ENCODE results near the gene CNOT10. TPM values are rescaled to one million over a fixed set of nuclear protein-coding genes. Genes with fewer than 3 reads are reported as not detected.
A peak's percentile ranks its signal among the peaks of the same experiment; 100 is the strongest.

Gene CNOT10
- polyA plus RNA-seq, 1 of the 3 experiments (the other 2 are of a cell fraction): 23.5 TPM

GRCh38 chr3:32725721-32726120 is 40.7 kb downstream of the CNOT10 start (continued):
- TF ChIP-seq, protein P1, sequence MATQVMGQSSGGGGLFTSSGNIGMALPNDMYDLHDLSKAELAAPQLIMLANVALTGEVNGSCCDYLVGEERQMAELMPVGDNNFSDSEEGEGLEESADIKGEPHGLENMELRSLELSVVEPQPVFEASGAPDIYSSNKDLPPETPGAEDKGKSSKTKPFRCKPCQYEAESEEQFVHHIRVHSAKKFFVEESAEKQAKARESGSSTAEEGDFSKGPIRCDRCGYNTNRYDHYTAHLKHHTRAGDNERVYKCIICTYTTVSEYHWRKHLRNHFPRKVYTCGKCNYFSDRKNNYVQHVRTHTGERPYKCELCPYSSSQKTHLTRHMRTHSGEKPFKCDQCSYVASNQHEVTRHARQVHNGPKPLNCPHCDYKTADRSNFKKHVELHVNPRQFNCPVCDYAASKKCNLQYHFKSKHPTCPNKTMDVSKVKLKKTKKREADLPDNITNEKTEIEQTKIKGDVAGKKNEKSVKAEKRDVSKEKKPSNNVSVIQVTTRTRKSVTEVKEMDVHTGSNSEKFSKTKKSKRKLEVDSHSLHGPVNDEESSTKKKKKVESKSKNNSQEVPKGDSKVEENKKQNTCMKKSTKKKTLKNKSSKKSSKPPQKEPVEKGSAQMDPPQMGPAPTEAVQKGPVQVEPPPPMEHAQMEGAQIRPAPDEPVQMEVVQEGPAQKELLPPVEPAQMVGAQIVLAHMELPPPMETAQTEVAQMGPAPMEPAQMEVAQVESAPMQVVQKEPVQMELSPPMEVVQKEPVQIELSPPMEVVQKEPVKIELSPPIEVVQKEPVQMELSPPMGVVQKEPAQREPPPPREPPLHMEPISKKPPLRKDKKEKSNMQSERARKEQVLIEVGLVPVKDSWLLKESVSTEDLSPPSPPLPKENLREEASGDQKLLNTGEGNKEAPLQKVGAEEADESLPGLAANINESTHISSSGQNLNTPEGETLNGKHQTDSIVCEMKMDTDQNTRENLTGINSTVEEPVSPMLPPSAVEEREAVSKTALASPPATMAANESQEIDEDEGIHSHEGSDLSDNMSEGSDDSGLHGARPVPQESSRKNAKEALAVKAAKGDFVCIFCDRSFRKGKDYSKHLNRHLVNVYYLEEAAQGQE (IDR thresholded peaks at IDR 0.05; ENCODE audit: low read depth, low read length): no peak

GRCh38 chr3:32733631-32734229 is 48.7 kb downstream of the CNOT10 start:
- no peak overlapping the region for H3K4me2 ChIP-seq
- peaks cover 9% of the 10 kb centered on the region for H3F3A ChIP-seq (replicated peaks; ENCODE audit: insufficient read depth)
- no peaks in the 10 kb centered on the region for H3K9me3 ChIP-seq
- H3K36me3 ChIP-seq (replicated peaks in 1 of 2; ENCODE audit: control insufficient read depth in 1 of 2, insufficient read depth in 2 of 2, low read length in 1 of 2): peaks cover 11 to 33% of the 10 kb centered on the region in 2 experiments
- H3K27ac ChIP-seq (ENCODE audit: low read depth in 2 of 2, low read length in 1 of 2): no peak overlapping the region
- no peaks in the 10 kb centered on the region for H3K79me2 ChIP-seq (ENCODE audit: insufficient read depth)
- H3K9me2 ChIP-seq: no peaks in the 10 kb centered on the region
- no peaks in the 10 kb centered on the region for H3K27me3 ChIP-seq (ENCODE audit: insufficient read depth)
- H2AFZ ChIP-seq (ENCODE audit: low read depth): no peak overlapping the region
- ChIA-PET POLR2A (no interaction called here), CTCF (interaction anchor here (0.6 to 3.4 kb wide), 12 partner anchors 9 to 639 kb away, joined by 3 to 27 read pairs (median 3); no protein-coding TSS in a partner anchor)
- H3K4me3 ChIP-seq (ENCODE audit: low read depth in 2 of 2, low read length in 1 of 2): no peak overlapping the region; a peak in 1 of 4 replicates
- H4K20me1 ChIP-seq (ENCODE audit: insufficient read depth): no peaks in the 10 kb centered on the region
- no peak overlapping the region for H3K9ac ChIP-seq
- TF ChIP-seq RAD21 (IDR thresholded peaks at IDR 0.05; ENCODE audit: low read length) (peak; percentile 70), ELF1 (IDR thresholded peaks at IDR 0.05) (no peak), SMC3 (IDR thresholded peaks at IDR 0.05; ENCODE audit: low read depth, low read length) (peak; percentile 44), USF2 (IDR thresholded peaks at IDR 0.05; ENCODE audit: borderline replicate concordance, low read depth, low read length) (no peak)
- TF ChIP-seq, protein P2, sequence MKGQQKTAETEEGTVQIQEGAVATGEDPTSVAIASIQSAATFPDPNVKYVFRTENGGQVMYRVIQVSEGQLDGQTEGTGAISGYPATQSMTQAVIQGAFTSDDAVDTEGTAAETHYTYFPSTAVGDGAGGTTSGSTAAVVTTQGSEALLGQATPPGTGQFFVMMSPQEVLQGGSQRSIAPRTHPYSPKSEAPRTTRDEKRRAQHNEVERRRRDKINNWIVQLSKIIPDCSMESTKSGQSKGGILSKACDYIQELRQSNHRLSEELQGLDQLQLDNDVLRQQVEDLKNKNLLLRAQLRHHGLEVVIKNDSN (IDR thresholded peaks at IDR 0.05; ENCODE audit: borderline replicate concordance, low read depth): no peak
- TF ChIP-seq, protein P3, sequence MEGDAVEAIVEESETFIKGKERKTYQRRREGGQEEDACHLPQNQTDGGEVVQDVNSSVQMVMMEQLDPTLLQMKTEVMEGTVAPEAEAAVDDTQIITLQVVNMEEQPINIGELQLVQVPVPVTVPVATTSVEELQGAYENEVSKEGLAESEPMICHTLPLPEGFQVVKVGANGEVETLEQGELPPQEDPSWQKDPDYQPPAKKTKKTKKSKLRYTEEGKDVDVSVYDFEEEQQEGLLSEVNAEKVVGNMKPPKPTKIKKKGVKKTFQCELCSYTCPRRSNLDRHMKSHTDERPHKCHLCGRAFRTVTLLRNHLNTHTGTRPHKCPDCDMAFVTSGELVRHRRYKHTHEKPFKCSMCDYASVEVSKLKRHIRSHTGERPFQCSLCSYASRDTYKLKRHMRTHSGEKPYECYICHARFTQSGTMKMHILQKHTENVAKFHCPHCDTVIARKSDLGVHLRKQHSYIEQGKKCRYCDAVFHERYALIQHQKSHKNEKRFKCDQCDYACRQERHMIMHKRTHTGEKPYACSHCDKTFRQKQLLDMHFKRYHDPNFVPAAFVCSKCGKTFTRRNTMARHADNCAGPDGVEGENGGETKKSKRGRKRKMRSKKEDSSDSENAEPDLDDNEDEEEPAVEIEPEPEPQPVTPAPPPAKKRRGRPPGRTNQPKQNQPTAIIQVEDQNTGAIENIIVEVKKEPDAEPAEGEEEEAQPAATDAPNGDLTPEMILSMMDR (IDR thresholded peaks at IDR 0.05): peak; percentile 77
- peak; percentile 56 for DNase-seq
- H3K4me1 ChIP-seq (ENCODE audit: control insufficient read depth in 1 of 2, insufficient read depth in 2 of 2, low read depth in 1 of 2, low read length in 1 of 2): no peaks in the 10 kb centered on the region
